Activated T-cell treated with anti-CD3 and anti-CD28 coated beads for 4 hours (primary cell): ENCODE results near the gene FLVCR2.
A peak's percentile ranks its signal among the peaks of the same experiment; 100 is the strongest.

Source experiments
- DNase-seq: peaks from one replicate; pipeline ENCODE4 v3.0.0-alpha.2; 2020

FLVCR2 gene

GRCh38 chr14:75578102-75578785 is at the start of gene FLVCR2:
Gene FLVCR2 (plus strand): TSS chr14:75578620. CDS start chr14:75578973, 353 bp downstream.
- peak; percentile 49 for DNase-seq

- no peak for DNase-seq
These were observed 47.2 kb upstream of the FLVCR2 start for GRCh38 chr14:75531256-75531655.

GRCh38 chr14:75531660-75532317 is 46.6 kb upstream of the FLVCR2 start:
- no peak for DNase-seq

- no peak for DNase-seq
These were observed 44.4 kb upstream of the FLVCR2 start for GRCh38 chr14:75533791-75534555.

GRCh38 chr14:75535164-75535898 is 43.1 kb upstream of the FLVCR2 start:
- no peak for DNase-seq

GRCh38 chr14:75537071-75537470 is 41.3 kb upstream of the FLVCR2 start:
- no peak for DNase-seq

- DNase-seq, result no peak
These were observed 39.3 kb upstream of the FLVCR2 start for GRCh38 chr14:75539162-75539560.

- DNase-seq, result peak; percentile 36
These were observed 38.6 kb upstream of the FLVCR2 start for GRCh38 chr14:75539561-75540478.

- no peak for DNase-seq
These were observed 38.0 kb upstream of the FLVCR2 start for GRCh38 chr14:75540479-75540851.

- peak; percentile 72 for DNase-seq
These were observed 35.8 kb upstream of the FLVCR2 start for GRCh38 chr14:75542588-75543091.

GRCh38 chr14:75543253-75543652 is 35.2 kb upstream of the FLVCR2 start:
- no peak for DNase-seq

GRCh38 chr14:75543786-75544185 is 34.6 kb upstream of the FLVCR2 start:
- DNase-seq, result no peak

- DNase-seq, result no peak
These were observed 32.5 kb upstream of the FLVCR2 start for GRCh38 chr14:75545907-75546306.

- no peak for DNase-seq
These were observed 30.7 kb upstream of the FLVCR2 start for GRCh38 chr14:75547552-75548250.

- DNase-seq, result no peak
These were observed 29.9 kb upstream of the FLVCR2 start for GRCh38 chr14:75548544-75548943.

GRCh38 chr14:75549169-75549568 is 29.3 kb upstream of the FLVCR2 start:
- DNase-seq, result no peak

GRCh38 chr14:75551021-75551420 is 27.4 kb upstream of the FLVCR2 start:
- DNase-seq, result no peak

GRCh38 chr14:75553157-75553556 is 25.3 kb upstream of the FLVCR2 start:
- no peak for DNase-seq

- DNase-seq, result no peak
These were observed 24.6 kb upstream of the FLVCR2 start for GRCh38 chr14:75553761-75554364.

GRCh38 chr14:75554482-75554881 is 23.9 kb upstream of the FLVCR2 start:
- no peak for DNase-seq

GRCh38 chr14:75558440-75558839 is 20.0 kb upstream of the FLVCR2 start:
- DNase-seq, result no peak
